Measurements from ENCODE around the gene DUOXA1.

- TF ChIP-seq, protein P1, sequence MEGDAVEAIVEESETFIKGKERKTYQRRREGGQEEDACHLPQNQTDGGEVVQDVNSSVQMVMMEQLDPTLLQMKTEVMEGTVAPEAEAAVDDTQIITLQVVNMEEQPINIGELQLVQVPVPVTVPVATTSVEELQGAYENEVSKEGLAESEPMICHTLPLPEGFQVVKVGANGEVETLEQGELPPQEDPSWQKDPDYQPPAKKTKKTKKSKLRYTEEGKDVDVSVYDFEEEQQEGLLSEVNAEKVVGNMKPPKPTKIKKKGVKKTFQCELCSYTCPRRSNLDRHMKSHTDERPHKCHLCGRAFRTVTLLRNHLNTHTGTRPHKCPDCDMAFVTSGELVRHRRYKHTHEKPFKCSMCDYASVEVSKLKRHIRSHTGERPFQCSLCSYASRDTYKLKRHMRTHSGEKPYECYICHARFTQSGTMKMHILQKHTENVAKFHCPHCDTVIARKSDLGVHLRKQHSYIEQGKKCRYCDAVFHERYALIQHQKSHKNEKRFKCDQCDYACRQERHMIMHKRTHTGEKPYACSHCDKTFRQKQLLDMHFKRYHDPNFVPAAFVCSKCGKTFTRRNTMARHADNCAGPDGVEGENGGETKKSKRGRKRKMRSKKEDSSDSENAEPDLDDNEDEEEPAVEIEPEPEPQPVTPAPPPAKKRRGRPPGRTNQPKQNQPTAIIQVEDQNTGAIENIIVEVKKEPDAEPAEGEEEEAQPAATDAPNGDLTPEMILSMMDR (conservative IDR thresholded peaks at IDR 0.05; ENCODE audit: low read depth in 2 of 2) = peak in 1 of 2 experiments; percentile 10; a peak in 1 of 4 replicates
- TF ChIP-seq POLR2AphosphoS5 (IDR thresholded peaks at IDR 0.05; ENCODE audit: low read depth) (no peak), ZNF114 (CRISPR knock-in tag; IDR thresholded peaks at IDR 0.05) (no peak), JUNB (IDR thresholded peaks at IDR 0.05; ENCODE audit: unreplicated experiment) (no peak), ZNF462 (CRISPR knock-in tag; IDR thresholded peaks at IDR 0.05) (no peak), CREB1 (CRISPR knock-in tag; IDR thresholded peaks at IDR 0.05; ENCODE audit: low read depth) (no peak), EZH2phosphoT487 (IDR thresholded peaks at IDR 0.05; ENCODE audit: unreplicated experiment) (peak; percentile 76), NANOG (IDR thresholded peaks at IDR 0.05; ENCODE audit: borderline replicate concordance) (no peak)
Observed at GRCh38 chr15:45116482-45117307, 13.0 kb downstream of the DUOXA1 start.
